OCI-LY1 (cell line): Measurements from ENCODE around the gene SLC29A3.

Source experiments
- H2AFZ ChIP-seq: fragments of 200-600 bp; sonication (generic), shearing (Covaris generic); 2 replicates; pipeline ENCODE4 v1.6.0; 2014; ENCODE audit warnings: antibody characterized with exemption, mild to moderate bottlenecking, low read length
- H3F3A ChIP-seq: fragments of 200-600 bp; sonication (generic), shearing (Covaris generic); 2 replicates; pipeline ENCODE4 v1.6.0; 2014; ENCODE audit warnings: mild to moderate bottlenecking, antibody characterized with exemption, low read length, moderate library complexity; ENCODE audit not compliant: insufficient read depth
- H3K27ac ChIP-seq: fragments of 200-600 bp; sonication (generic); 2 replicates; pipeline ENCODE4 v1.5.1; 2014; ENCODE audit warnings: low read length, mixed run types, mild to moderate bottlenecking, low read depth; ENCODE audit not compliant: poor library complexity, severe bottlenecking
- H3K27me3 ChIP-seq: fragments of 200-600 bp; sonication (generic); 2 replicates; pipeline ENCODE4 v1.6.0; 2014; ENCODE audit warnings: antibody characterized with exemption, mild to moderate bottlenecking, low read length, moderate library complexity; ENCODE audit not compliant: insufficient read depth
- H3K36me3 ChIP-seq: fragments of 200-600 bp; sonication (generic); 2 replicates; pipeline ENCODE4 v1.6.1; 2014; ENCODE audit warnings: mild to moderate bottlenecking, antibody characterized with exemption, low read length, moderate library complexity, mixed read lengths; ENCODE audit not compliant: insufficient read depth
- H3K4me1 ChIP-seq: fragments of 200-600 bp; sonication (generic); 2 replicates; pipeline ENCODE4 v1.5.1; 2014; ENCODE audit warnings: mild to moderate bottlenecking, low read length, moderate library complexity; ENCODE audit not compliant: insufficient read depth, severe bottlenecking
- H3K4me2 ChIP-seq: fragments of 200-600 bp; sonication (generic), shearing (Covaris generic); 2 replicates; pipeline ENCODE4 v1.6.1; 2014; ENCODE audit warnings: low read length
- H3K4me3 ChIP-seq: fragments of 200-600 bp; sonication (generic); 2 replicates; pipeline ENCODE4 v1.5.1; 2014; ENCODE audit warnings: low read length, low read depth, mild to moderate bottlenecking, mixed read lengths; ENCODE audit not compliant: poor library complexity, severe bottlenecking
- H3K79me2 ChIP-seq: fragments of 200-600 bp; shearing (Covaris generic); 2 replicates; pipeline ENCODE4 v1.6.1; 2016; ENCODE audit warnings: mixed run types, low read length, mixed read lengths; ENCODE audit not compliant: insufficient read depth
- H3K9ac ChIP-seq: fragments of 200-600 bp; sonication (generic), shearing (Covaris generic); 2 replicates; pipeline ENCODE4 v1.6.1; 2014; ENCODE audit warnings: mild to moderate bottlenecking, low read length, mixed read lengths
- H3K9me2 ChIP-seq: fragments of 200-600 bp; sonication (generic), shearing (Covaris generic); 2 replicates; pipeline ENCODE4 v1.6.1; 2014; ENCODE audit warnings: low read depth, mild to moderate bottlenecking, low read length, mixed read lengths
- H3K9me3 ChIP-seq: fragments of 200-600 bp; shearing (Covaris generic); 2 replicates; pipeline ENCODE4 v1.6.1; 2014; ENCODE audit warnings: low read length, mixed read lengths
- H4K20me1 ChIP-seq: fragments of 200-600 bp; sonication (generic), shearing (Covaris generic); 2 replicates; pipeline ENCODE4 v1.6.0; 2016; ENCODE audit warnings: mild to moderate bottlenecking, low read length; ENCODE audit not compliant: insufficient read depth
- CTCF ChIP-seq: fragments of 200-600 bp; sonication (generic), shearing (Covaris generic); IDR thresholded peaks from 2 replicates; pipeline ENCODE4 v1.5.1; 2017; ENCODE audit warnings: mild to moderate bottlenecking, antibody characterized with exemption, low read length, moderate library complexity, mixed read lengths
- EZH2 ChIP-seq: fragments of 200-600 bp; sonication (generic), shearing (Covaris generic); IDR thresholded peaks from 2 replicates; pipeline ENCODE4 v1.8.0; 2017; ENCODE audit warnings: borderline replicate concordance, mixed run types, mild to moderate bottlenecking, antibody characterized with exemption, low read length, moderate library complexity, mixed read lengths

SLC29A3 gene

GRCh38 chr10:71324743-71325142 lies 5.7 kb downstream of the SLC29A3 start:
- Histone ChIP-seq H3K9me3 (no peaks in the 10 kb centered on the region), H3K4me1 (peaks cover 8% of the 10 kb centered on the region), H3K9me2 (no peaks in the 10 kb centered on the region), H3K9ac (no peak overlapping the region), H3F3A (no peaks in the 10 kb centered on the region), H3K79me2 (no peaks in the 10 kb centered on the region), H3K36me3 (peaks cover 12% of the 10 kb centered on the region), H3K4me2 (no peak overlapping the region), H3K4me3 (no peak overlapping the region), H3K27me3 (no peaks in the 10 kb centered on the region), H3K27ac (no peak overlapping the region), H4K20me1 (no peaks in the 10 kb centered on the region), H2AFZ (no peak overlapping the region)
- TF ChIP-seq EZH2 (no peak), CTCF (no peak)

GRCh38 chr10:71325267-71325666 lies 6.2 kb downstream of the SLC29A3 start:
- no peaks in the 10 kb centered on the region for H3K79me2 ChIP-seq
- no peaks in the 10 kb centered on the region for H4K20me1 ChIP-seq
- H3K27ac ChIP-seq: no peak overlapping the region
- no peak overlapping the region for H3K9ac ChIP-seq
- peaks cover 12% of the 10 kb centered on the region for H3K36me3 ChIP-seq
- H3K9me3 ChIP-seq: no peaks in the 10 kb centered on the region
- H2AFZ ChIP-seq: no peak overlapping the region
- no peak overlapping the region for H3K4me3 ChIP-seq
- H3F3A ChIP-seq: no peaks in the 10 kb centered on the region
- TF ChIP-seq CTCF: no peak
- no peak for TF ChIP-seq EZH2
- no peaks in the 10 kb centered on the region for H3K27me3 ChIP-seq
- H3K4me1 ChIP-seq: peaks cover 3% of the 10 kb centered on the region
- H3K4me2 ChIP-seq: no peak overlapping the region
- no peaks in the 10 kb centered on the region for H3K9me2 ChIP-seq

- H3K4me2 ChIP-seq: no peak overlapping the region
- TF ChIP-seq CTCF (no peak), EZH2 (no peak)
- H4K20me1 ChIP-seq: no peaks in the 10 kb centered on the region
- no peaks in the 10 kb centered on the region for H3K27me3 ChIP-seq
- no peaks in the 10 kb centered on the region for H3K9me3 ChIP-seq
- no peak overlapping the region for H3K9ac ChIP-seq
- no peaks in the 10 kb centered on the region for H3K79me2 ChIP-seq
- no peak overlapping the region for H3K4me3 ChIP-seq
- H3F3A ChIP-seq: no peaks in the 10 kb centered on the region
- H2AFZ ChIP-seq: no peak overlapping the region
- H3K4me1 ChIP-seq: no peaks in the 10 kb centered on the region
- H3K27ac ChIP-seq: no peak overlapping the region
- peaks cover 12% of the 10 kb centered on the region for H3K36me3 ChIP-seq
- no peaks in the 10 kb centered on the region for H3K9me2 ChIP-seq
Measured at GRCh38 chr10:71326464-71326881, 7.4 kb downstream of the SLC29A3 start.
